AG09309 (cell line): Measurements from ENCODE around the gene DNAJB6.

ENCODE experiments used
- DNase-seq: peaks from one replicate; pipeline ENCODE4 v3.0.0-alpha.2; 2010; ENCODE audit warnings: low read depth
- H3K4me3 ChIP-seq: 2 replicates; pipeline ENCODE4 v1.5.1; 2011; ENCODE audit warnings: mild to moderate bottlenecking, low read depth, low read length, moderate library complexity; ENCODE audit not compliant: control insufficient read depth
- TF ChIP-seq, protein P1 (sequence below): IDR thresholded peaks from 2 replicates; pipeline ENCODE4 v1.5.1; 2011; ENCODE audit warnings: mild to moderate bottlenecking, low read depth, low read length, inconsistent platforms; ENCODE audit not compliant: insufficient read depth, control insufficient read depth; ENCODE audit errors: missing control alignments

DNAJB6 gene

DNA sequence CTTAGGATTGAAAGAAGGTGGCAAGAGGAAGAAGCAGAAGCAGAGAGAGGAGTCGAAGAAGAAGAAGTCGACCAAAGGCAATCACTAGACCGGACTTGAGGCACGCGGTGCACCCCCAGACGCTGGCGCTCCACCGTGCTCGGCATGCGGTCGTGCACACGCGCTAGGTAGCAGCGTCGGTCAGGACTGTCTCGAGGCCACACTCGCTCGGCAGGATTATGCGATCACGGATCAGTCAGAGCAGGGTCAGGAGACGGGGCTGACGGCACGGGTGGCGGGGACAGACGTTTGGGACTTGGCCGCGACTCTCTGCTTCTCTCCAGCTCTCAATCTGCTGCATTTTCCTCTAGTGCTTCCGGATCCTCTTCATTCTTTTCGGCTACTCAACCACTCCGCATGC is 79.2 kb downstream of the DNAJB6 start:
- no peak overlapping the region for H3K4me3 ChIP-seq
- TF ChIP-seq, protein P1, sequence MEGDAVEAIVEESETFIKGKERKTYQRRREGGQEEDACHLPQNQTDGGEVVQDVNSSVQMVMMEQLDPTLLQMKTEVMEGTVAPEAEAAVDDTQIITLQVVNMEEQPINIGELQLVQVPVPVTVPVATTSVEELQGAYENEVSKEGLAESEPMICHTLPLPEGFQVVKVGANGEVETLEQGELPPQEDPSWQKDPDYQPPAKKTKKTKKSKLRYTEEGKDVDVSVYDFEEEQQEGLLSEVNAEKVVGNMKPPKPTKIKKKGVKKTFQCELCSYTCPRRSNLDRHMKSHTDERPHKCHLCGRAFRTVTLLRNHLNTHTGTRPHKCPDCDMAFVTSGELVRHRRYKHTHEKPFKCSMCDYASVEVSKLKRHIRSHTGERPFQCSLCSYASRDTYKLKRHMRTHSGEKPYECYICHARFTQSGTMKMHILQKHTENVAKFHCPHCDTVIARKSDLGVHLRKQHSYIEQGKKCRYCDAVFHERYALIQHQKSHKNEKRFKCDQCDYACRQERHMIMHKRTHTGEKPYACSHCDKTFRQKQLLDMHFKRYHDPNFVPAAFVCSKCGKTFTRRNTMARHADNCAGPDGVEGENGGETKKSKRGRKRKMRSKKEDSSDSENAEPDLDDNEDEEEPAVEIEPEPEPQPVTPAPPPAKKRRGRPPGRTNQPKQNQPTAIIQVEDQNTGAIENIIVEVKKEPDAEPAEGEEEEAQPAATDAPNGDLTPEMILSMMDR, result no peak
- no peak for DNase-seq

DNA sequence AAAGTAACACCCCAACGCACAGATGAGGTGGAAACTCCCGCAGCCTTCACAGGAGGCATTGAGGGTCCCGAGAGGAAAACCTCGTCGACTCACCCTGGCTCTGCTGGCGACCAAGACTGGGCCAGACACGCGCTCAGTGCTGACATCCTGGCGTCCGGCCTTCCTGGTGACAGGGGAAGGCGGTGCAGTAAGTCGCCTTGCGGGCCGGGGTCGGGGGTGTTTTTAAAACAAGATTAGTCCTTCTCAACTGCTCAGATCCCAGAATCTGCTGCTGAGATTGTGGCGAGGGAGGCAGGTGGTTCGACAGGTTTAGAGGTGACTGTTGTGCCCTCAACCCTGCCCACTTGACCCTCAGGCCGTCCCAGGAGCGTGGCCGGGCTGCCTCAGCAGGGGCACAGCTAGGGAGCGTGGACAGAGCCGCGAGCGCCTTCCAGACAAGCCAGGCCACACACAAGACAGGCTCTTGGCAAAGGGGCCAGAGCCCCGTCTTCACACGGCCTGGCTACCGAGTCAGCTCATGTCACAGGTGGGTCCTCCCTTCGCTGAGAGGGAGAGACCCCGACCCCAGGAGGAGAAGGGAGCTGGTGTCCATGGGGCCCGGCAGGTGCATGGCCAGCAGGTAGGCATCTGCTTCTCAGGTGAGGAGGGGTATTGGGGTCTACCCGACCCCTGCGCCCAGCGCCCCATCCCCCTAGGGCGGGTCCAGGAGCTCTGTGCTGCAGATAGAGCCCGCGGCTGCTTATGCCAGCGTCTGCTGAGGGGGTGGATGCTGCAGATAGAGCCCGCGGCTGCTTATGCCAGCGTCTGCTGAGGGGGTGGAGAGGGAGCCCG is 81.6 kb downstream of the DNAJB6 start:
- H3K4me3 ChIP-seq, result no peak overlapping the region
- no peak for DNase-seq
- TF ChIP-seq, protein P1, result no peak

DNA sequence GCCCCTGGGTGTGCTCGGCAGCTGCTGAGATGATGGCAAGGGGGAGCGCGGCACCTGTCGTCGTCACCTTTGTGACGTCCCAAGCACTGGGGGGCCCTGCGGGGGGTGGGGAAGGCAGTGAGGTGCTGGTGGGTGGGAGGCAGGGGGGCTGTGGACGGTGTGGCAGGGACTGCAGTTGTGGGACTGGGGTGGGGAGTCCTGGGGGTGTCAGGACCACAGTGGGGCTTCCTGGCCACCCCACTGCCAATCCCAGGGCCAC is 82.2 kb downstream of the DNAJB6 start:
- no peak overlapping the region for H3K4me3 ChIP-seq
- no peak for DNase-seq
- TF ChIP-seq, protein P1, result no peak

DNA sequence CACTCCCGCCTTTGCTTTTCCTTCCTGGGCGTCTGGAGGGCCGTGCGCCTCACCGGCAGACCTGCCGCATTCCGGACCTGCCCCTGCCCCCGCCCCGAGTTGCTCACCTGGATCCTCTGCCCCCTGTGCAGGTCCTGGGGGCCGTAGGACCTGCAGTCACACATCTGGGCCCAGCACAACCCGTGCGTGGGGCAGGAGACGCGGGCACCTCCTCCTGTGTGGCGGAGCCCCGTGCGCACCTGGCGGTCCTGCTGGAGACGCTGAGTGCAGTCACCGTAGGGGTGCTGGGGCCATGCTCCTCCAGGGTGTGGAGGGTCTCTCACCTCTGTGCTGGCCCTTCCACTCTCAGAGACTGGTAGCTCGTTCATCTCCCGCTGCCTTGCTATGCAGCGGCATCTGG is 85.5 kb downstream of the DNAJB6 start:
- no peak overlapping the region for H3K4me3 ChIP-seq
- no peak for DNase-seq
- TF ChIP-seq, protein P1, result no peak

DNA sequence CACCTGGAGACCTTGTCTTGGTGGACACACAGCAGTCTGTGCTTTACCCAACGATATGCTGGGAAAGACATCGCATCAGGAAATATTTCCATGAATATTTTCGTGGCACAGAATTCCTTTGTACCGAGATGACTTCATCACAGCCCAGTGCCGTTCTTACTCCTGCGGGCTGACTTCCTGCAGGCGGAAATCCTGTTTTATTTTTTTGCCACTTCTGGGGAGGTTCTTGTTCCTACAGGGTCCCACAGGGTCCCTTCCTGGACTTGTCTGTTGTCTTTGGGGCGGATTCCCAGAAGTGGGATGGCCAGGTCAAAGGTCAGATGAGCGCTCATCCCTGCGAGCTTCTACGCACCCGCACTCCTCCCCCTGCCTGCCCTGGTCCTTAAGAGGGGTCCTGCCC is 86.5 kb downstream of the DNAJB6 start:
- no peak for DNase-seq
- TF ChIP-seq, protein P1, result no peak
- H3K4me3 ChIP-seq, result no peak overlapping the region

DNA sequence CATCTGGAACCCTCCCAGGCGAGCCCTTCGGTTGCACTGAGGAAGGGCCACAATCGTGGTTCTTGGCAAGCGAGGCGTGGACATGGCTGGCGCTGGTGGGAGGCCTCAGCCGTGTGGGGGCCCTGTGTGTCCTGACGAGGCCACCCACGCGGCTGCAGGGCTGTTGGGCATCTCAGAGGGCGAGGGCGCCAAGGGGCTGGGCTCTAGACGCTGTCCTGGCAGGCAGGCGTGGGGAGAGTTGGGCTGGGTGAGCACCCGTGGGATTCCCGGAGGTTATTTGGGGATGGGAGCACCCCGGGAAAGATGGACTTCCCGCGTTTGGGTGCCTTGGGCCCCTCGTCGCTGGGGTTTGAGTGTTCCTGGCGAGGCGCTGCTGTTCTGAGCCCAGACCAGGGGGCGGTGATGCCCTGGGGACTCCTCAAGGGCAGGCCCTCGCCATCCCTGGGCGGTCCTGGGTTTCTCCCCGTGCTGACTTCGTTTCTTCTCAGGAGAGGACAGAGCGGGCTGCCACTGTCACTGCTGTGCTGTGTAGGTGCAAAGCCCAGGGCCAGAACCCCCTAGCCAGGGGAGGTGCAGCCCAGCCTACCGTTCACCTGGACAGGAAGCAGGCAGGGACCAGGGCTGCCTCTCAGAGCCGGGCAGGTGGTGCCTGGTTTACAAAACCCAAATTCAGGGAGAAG is 87.2 kb downstream of the DNAJB6 start:
- TF ChIP-seq, protein P1, result no peak
- no peak overlapping the region for H3K4me3 ChIP-seq
- no peak for DNase-seq
